ENCODE data around the gene OLIG3.

OLIG3 gene

DNA sequence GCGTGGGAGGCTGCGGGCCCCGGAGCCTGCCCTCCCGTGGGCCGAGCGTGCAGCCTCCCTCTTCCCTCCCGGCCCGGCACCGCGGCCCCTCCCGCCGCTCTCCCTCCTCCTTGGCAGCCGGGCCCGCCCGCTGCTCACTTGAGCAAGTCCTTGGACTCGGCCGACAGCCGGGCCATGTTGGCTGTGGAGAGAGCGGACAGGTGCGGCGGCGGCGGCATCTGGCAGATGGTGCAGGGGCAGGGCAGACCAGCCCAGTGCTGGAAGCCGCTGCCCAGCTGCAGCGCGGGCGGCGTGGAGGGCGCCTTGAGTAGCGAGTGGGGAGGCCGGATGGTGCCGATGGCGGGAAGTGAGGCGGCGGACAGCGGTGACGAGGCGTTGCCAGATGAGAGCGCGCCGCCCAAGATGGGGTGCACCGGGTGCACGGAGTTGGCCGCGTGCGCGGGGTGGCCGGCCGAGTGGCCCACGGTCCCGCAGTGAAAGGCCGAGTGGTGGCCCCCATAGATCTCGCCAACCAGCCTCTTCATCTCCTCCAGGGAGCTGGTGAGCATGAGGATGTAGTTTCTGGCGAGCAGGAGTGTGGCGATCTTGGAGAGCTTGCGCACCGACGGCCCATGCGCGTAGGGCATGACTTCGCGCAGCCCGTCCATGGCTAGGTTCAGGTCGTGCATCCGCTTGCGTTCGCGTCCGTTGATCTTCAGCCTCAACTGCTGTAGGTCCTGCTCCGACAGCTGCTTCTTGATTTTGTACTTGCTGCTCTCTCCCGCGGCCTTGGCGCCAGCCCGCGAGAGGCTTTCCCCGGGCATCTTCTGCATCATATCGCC is 766 bp downstream of the OLIG3 start:
- TF ChIP-seq NFIC (IDR thresholded peaks at IDR 0.05) (no peak), TEAD4 (IDR thresholded peaks at IDR 0.05) (no peak)

DNA sequence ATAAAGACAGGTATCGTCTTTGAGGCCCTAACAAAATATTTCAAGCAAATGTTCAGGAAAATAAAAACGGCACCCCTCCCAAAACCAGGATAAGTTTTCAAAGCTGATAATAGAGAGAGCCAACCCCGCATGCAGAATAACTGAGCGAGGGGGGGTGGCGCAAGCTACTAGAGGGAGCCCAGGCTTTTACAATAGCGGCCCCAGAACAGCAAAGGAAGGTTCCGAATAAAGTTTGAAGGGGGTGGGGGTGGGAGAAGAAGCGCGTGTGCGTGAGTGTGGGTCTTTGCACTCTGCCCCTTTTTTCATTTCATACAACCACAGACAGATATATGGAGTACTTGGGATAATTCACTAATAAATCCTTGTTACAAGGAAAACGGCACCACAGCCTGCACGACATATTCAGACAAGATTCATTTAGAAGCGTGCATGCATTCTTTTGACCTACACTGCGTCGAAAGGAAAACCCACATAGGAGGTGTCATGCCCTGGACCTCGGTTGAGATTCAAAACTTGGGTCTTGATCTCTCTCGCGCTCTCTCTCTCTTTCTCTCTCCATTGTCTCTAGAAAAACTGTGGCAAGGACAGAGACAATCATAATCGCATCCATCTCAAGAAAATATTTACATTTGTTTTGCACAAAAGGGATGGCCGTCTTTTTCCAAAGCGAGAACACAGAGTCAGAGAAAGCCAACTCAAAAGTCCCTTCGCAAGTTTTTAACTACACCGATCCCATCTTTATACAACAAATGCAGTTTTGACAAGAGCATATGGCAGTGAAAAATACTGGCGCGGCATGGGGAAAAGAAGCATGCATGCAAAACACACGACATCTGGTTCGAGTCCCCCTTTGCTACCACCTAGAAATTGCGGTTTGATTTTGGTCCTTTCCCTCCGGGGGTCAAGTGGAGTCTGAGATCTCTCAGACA is 1.6 kb downstream of the OLIG3 start:
- TF ChIP-seq, protein P1, sequence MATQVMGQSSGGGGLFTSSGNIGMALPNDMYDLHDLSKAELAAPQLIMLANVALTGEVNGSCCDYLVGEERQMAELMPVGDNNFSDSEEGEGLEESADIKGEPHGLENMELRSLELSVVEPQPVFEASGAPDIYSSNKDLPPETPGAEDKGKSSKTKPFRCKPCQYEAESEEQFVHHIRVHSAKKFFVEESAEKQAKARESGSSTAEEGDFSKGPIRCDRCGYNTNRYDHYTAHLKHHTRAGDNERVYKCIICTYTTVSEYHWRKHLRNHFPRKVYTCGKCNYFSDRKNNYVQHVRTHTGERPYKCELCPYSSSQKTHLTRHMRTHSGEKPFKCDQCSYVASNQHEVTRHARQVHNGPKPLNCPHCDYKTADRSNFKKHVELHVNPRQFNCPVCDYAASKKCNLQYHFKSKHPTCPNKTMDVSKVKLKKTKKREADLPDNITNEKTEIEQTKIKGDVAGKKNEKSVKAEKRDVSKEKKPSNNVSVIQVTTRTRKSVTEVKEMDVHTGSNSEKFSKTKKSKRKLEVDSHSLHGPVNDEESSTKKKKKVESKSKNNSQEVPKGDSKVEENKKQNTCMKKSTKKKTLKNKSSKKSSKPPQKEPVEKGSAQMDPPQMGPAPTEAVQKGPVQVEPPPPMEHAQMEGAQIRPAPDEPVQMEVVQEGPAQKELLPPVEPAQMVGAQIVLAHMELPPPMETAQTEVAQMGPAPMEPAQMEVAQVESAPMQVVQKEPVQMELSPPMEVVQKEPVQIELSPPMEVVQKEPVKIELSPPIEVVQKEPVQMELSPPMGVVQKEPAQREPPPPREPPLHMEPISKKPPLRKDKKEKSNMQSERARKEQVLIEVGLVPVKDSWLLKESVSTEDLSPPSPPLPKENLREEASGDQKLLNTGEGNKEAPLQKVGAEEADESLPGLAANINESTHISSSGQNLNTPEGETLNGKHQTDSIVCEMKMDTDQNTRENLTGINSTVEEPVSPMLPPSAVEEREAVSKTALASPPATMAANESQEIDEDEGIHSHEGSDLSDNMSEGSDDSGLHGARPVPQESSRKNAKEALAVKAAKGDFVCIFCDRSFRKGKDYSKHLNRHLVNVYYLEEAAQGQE (IDR thresholded peaks at IDR 0.05; ENCODE audit: low read depth) = no peak
- TF ChIP-seq FOXM1 (IDR thresholded peaks at IDR 0.05; ENCODE audit: borderline replicate concordance, low read depth) = no peak

DNA sequence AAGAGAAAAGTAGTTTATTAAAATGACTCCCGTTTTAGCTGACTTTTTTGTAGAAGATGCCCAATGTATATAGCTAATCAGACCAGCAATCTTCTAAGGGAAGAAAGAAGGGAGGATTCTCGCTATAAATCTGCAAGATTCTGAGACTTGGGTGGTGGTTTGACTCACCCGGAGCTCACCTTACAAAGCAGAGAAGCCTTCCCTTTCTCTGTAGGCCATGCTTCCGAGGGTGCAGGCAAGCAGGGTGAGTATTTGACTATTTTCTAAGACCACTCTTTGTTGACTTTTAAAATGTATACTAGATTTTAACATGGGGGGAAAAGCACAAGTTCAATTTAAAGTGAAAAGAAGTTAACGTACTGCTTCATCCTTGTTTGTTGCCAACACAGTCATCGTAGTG is 2.7 kb downstream of the OLIG3 start:
- TF ChIP-seq, protein P2, sequence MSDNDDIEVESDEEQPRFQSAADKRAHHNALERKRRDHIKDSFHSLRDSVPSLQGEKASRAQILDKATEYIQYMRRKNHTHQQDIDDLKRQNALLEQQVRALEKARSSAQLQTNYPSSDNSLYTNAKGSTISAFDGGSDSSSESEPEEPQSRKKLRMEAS (IDR thresholded peaks at IDR 0.05) = no peak
- no peak for TF ChIP-seq TAF1 (IDR thresholded peaks at IDR 0.05; ENCODE audit: low read depth)
- TF ChIP-seq, protein P3, sequence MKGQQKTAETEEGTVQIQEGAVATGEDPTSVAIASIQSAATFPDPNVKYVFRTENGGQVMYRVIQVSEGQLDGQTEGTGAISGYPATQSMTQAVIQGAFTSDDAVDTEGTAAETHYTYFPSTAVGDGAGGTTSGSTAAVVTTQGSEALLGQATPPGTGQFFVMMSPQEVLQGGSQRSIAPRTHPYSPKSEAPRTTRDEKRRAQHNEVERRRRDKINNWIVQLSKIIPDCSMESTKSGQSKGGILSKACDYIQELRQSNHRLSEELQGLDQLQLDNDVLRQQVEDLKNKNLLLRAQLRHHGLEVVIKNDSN (IDR thresholded peaks at IDR 0.05) = no peak
- TF ChIP-seq ZBTB7A (IDR thresholded peaks at IDR 0.05; ENCODE audit: low read depth) = no peak
- TF ChIP-seq CREB1 (IDR thresholded peaks at IDR 0.05; ENCODE audit: low read depth) = no peak
- TF ChIP-seq EP300 (IDR thresholded peaks at IDR 0.05; ENCODE audit: borderline replicate concordance) = no peak
- no peak for TF ChIP-seq TCF12 (IDR thresholded peaks at IDR 0.05; ENCODE audit: low read depth)
- TF ChIP-seq TEAD4 (IDR thresholded peaks at IDR 0.05) = no peak
- TF ChIP-seq EGR1 (IDR thresholded peaks at IDR 0.05) = no peak
- TF ChIP-seq RAD21 (IDR thresholded peaks at IDR 0.05; ENCODE audit: low read depth) = no peak
- TF ChIP-seq FOXM1 (IDR thresholded peaks at IDR 0.05; ENCODE audit: borderline replicate concordance, low read depth) = no peak
- TF ChIP-seq NFIC (IDR thresholded peaks at IDR 0.05) = no peak
- no peak for TF ChIP-seq CEBPB (IDR thresholded peaks at IDR 0.05)
- TF ChIP-seq, protein P1 (IDR thresholded peaks at IDR 0.05; ENCODE audit: low read depth) = no peak
- no peak for TF ChIP-seq YY1 (IDR thresholded peaks at IDR 0.05; ENCODE audit: low read depth)

DNA sequence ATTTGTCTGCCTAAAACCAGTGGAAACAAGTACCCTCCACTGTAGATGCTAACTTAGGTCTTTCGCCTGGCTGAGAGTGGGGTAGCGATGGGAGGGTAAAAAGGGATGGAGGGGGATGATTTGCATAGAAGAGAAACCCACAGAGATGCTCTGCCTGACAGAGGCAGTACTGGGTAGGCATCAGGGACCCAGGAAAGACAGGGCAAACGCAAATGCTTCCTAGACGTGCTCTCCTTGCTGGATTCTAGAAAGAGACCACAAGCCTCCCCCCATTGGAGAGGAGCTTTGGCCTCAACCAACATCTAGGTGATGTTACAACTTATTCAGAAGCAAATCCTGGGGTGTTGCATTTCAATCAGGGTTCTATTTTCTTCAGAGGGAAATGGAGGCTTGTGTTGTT is 3.2 kb downstream of the OLIG3 start:
- TF ChIP-seq ZBTB7A (IDR thresholded peaks at IDR 0.05; ENCODE audit: low read depth) = no peak
- TF ChIP-seq CREB1 (IDR thresholded peaks at IDR 0.05; ENCODE audit: low read depth) = no peak
- TF ChIP-seq YY1 (IDR thresholded peaks at IDR 0.05; ENCODE audit: low read depth) = no peak
- TF ChIP-seq TEAD4 (IDR thresholded peaks at IDR 0.05) = no peak
- TF ChIP-seq, protein P2 (IDR thresholded peaks at IDR 0.05) = no peak
- TF ChIP-seq EGR1 (IDR thresholded peaks at IDR 0.05) = no peak
- TF ChIP-seq EP300 (IDR thresholded peaks at IDR 0.05; ENCODE audit: borderline replicate concordance) = no peak
- TF ChIP-seq NFIC (IDR thresholded peaks at IDR 0.05) = no peak

DNA sequence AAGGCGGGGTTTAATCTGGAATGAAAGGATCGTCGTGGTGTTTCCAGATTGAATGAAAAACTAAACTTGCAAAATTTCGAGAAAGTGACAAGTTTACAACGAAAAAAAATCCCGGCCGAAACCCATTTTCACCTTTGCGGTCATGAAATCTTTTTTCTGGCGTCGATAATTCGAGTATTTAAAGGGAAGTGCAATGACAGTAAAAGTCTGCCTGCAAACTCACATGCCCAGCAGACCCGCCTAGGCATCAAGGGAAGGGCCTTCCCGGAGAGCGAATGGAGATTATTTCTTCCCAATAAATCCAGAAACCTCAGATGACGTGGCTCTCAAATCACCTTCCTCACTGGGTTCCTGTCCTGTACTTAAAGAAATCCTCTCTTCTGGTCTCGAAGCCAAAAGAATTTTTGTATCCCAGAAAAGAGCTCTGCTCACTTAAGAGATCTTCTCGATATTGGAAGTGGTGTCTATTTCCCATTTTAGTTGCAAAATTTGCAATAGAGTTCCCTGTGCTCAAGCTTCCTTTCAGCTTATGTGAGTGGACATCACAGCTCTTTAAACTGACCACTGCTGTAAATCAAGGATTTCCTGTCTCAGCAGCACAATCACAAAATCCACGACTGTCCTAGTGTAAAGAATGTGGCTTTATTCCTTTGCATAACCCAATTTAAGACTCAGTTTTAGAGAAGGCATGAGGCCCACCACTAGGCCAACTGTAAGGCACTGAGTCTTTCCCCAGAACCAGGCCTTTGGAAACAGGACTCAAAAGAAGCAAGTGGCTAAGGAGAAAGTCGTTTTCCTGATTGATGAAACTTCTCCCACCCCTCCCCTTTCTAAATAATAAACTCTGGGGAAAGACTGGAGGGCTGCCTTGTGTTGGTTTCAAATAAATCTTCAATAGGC is 3.9 kb downstream of the OLIG3 start:
- no peak for TF ChIP-seq FOXM1 (IDR thresholded peaks at IDR 0.05; ENCODE audit: borderline replicate concordance, low read depth)
- TF ChIP-seq, protein P2 (IDR thresholded peaks at IDR 0.05) = no peak
- TF ChIP-seq EP300 (IDR thresholded peaks at IDR 0.05; ENCODE audit: borderline replicate concordance) = no peak
- no peak for TF ChIP-seq RAD21 (IDR thresholded peaks at IDR 0.05; ENCODE audit: low read depth)
- TF ChIP-seq, protein P1 (IDR thresholded peaks at IDR 0.05; ENCODE audit: low read depth) = no peak
- no peak for TF ChIP-seq CREB1 (IDR thresholded peaks at IDR 0.05; ENCODE audit: low read depth)
- TF ChIP-seq ZBTB7A (IDR thresholded peaks at IDR 0.05; ENCODE audit: low read depth) = no peak
- no peak for TF ChIP-seq TEAD4 (IDR thresholded peaks at IDR 0.05)
- no peak for TF ChIP-seq TCF12 (IDR thresholded peaks at IDR 0.05; ENCODE audit: low read depth)
- no peak for TF ChIP-seq YY1 (IDR thresholded peaks at IDR 0.05; ENCODE audit: low read depth)
- TF ChIP-seq NFIC (IDR thresholded peaks at IDR 0.05) = no peak
- TF ChIP-seq TAF1 (IDR thresholded peaks at IDR 0.05; ENCODE audit: low read depth) = no peak
- TF ChIP-seq EGR1 (IDR thresholded peaks at IDR 0.05) = no peak
- TF ChIP-seq, protein P3 (IDR thresholded peaks at IDR 0.05) = no peak
- TF ChIP-seq CEBPB (IDR thresholded peaks at IDR 0.05) = no peak

Data from Ishikawa (cell line).